Cardiac muscle cell (in vitro differentiated cells and primary cell): ENCODE data around the gene CORT. TPM values are rescaled to one million over a fixed set of nuclear protein-coding genes. Genes with fewer than 3 reads are reported as not detected.
A peak's percentile ranks its signal among the peaks of the same experiment; 100 is the strongest.
"Not testable (repeated sequence)": the region's sequence is repeated elsewhere in the genome, so short reads cannot be mapped to it uniquely, and the experiment has no call there.

ENCODE experiments used
- DNase-seq, 2 donors: peaks; one replicate each; pipeline versions ENCODE4 v3.0.0 to v3.0.0-alpha.2; 2010 to 2017; ENCODE audit warnings: low read depth in 1 of 2, low spot score in 1 of 2
- H3K27ac ChIP-seq: fragments of 200-600 bp; sonication (generic); 2 replicates; pipeline ENCODE4 v1.5.1; 2016
- H3K27me3 ChIP-seq: fragments of 200-600 bp; sonication (generic); 2 replicates; pipeline ENCODE4 v1.6.0; 2016; ENCODE audit warnings: control low read depth
- H3K36me3 ChIP-seq: fragments of 200-600 bp; sonication (generic); 2 replicates; pipeline ENCODE4 v1.5.1; 2016; ENCODE audit warnings: control low read depth
- H3K4me1 ChIP-seq: fragments of 200-600 bp; sonication (generic); 2 replicates; pipeline ENCODE4 v1.8.1; 2017; ENCODE audit warnings: low read depth, mild to moderate bottlenecking, mixed run types
- H3K4me3 ChIP-seq: fragments of 200-600 bp; sonication (generic); 2 replicates; pipeline ENCODE4 v1.5.1; 2016; ENCODE audit warnings: mild to moderate bottlenecking
- H3K9me3 ChIP-seq: fragments of 200-600 bp; sonication (generic); 2 replicates; pipeline ENCODE4 v1.5.1; 2017; ENCODE audit warnings: low read depth, mild to moderate bottlenecking, control low read depth
- polyA plus RNA-seq: library from polyadenylated mRNA; unstranded; fragments of >200 nt; fragmentation: Nextera tagmentation; extraction: Ambion mirVana; gene quantifications from 2 replicates; pipeline ENCODE4 v1.2.1, GENCODE V29; 2016
- total RNA-seq: library from RNA; depleted of rRNA; stranded (reverse); fragments of >200 nt; gene quantifications from 2 replicates; pipeline ENCODE4 v1.2.3, GENCODE V29; 2016
- TF ChIP-seq, protein P1 (sequence below): IDR thresholded peaks from 2 replicates; pipeline ENCODE4 v1.5.1; 2012; ENCODE audit warnings: low read depth, mild to moderate bottlenecking, low read length

The CORT gene
- total and polyA plus RNA-seq, 2 experiments from 2014 or later, result 2.3 TPM

DNA sequence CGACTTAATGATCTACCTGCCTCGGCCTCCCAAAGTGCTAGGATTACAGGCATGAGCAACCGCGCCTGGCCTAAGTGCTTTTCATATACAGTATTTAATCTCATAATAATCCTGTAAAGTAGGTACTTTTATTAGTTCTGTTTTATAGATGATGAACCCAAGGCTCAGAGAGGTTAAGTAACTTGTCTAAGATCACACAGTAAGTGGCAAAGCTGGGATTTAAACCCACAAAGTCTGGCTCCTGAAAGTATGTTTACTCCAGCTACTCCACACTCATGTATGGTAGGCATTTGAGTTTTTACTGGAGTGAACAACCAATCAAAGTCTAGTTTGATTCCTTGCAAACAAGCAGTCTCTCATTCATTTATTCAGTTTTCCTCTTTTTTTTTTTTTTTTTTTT, 20.2 kb downstream of the CORT start:
- TF ChIP-seq, protein P1, sequence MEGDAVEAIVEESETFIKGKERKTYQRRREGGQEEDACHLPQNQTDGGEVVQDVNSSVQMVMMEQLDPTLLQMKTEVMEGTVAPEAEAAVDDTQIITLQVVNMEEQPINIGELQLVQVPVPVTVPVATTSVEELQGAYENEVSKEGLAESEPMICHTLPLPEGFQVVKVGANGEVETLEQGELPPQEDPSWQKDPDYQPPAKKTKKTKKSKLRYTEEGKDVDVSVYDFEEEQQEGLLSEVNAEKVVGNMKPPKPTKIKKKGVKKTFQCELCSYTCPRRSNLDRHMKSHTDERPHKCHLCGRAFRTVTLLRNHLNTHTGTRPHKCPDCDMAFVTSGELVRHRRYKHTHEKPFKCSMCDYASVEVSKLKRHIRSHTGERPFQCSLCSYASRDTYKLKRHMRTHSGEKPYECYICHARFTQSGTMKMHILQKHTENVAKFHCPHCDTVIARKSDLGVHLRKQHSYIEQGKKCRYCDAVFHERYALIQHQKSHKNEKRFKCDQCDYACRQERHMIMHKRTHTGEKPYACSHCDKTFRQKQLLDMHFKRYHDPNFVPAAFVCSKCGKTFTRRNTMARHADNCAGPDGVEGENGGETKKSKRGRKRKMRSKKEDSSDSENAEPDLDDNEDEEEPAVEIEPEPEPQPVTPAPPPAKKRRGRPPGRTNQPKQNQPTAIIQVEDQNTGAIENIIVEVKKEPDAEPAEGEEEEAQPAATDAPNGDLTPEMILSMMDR, result no peak
- Histone ChIP-seq H3K4me1 (no peaks in the 10 kb centered on the region), H3K27ac (no peak overlapping the region), H3K9me3 (no peaks in the 10 kb centered on the region), H3K4me3 (no peak overlapping the region), H3K36me3 (peaks cover 29% of the 10 kb centered on the region), H3K27me3 (no peaks in the 10 kb centered on the region)
- no peak for DNase-seq

DNA sequence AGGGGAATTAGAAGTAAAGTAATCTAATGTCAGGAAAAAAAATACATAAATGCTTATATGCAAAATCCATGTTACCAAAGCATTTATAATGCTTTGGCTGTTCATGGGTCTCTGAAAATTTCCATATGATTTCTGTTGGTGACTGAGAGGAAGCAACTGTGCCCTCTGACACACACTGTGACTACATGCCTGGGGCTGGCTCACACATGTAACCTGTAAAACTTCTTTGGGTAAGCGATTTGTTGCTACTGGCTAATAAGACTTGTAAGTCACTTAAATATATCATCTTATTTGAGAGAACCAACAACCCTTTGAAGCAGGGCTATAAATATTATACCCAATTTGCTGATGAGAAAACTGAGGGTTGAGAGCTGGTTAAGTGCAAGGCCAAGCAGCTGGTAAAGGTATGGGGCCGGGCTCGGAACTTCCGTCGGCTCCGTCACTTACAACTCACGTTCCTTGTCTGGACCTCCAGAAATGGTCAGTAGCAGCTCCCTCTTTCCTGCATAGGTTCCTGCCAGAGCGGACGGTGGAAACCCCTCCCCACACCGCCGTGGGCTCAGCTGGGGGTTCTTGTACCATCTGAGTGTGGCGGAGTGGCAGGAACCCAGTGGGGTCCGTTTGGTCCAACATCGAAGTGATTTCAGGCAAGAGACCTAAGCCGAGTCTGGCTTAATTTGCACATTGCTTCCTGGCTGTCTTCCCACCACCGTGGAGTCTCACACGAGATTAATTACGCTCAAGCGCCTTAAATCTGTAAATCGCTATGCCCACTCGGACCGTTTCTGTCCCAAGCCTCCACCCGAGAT, 21.8 kb downstream of the CORT start:
- Histone ChIP-seq H3K9me3 (no peaks in the 10 kb centered on the region), H3K4me1 (peaks cover 7% of the 10 kb centered on the region)

DNA sequence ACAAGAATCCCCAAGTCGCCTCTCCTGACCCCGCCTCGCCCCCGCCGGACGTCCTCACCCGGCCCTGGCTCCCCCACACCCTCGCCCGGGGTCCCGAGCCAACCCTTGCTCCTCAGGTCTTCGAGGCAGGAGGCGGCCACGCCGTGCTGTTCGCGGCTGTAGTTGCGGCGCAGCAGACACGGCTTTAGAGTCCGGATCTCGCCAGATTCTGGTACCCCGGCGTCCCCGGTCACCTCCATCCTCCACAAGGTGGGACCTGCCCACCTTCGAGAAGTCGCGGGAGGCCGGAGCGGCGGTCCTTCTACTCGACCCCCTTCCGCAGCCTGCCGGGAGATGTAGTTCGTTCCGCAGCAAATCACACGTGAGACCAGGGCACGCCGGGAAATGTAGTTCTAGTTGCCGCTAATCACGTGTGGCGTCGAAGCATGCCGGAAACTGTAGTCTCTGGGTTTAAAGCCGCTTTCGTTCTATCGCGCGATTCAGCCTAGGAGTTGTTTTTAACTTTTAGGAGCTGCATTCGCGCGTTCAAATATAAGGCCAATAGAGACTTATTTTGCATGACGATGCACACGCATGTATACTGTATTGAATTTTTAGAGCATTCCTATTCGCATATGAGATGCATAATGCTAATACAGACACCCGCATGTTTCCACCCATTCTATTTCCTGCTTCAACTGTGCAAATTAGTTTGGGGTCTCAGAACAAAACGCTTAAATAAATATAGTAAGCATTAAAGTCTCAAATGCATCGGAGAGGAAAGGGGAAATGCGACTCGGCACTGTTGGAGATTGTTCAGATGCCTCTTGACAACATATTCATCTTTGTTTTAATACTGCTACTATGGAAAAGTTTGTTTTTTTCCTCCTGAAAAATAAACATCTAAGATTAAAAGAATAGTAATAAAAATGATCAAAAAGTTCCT, 22.7 kb downstream of the CORT start, which contains the start of gene DFFA:
TSS of gene DFFA (minus strand) at position 310 of the 925 bp plus-strand sequence. CDS start at position 239, 71 bp downstream.
- Histone ChIP-seq H3K4me1 (peaks cover 7% of the 10 kb centered on the region), H3K36me3 (peaks cover 13% of the 10 kb centered on the region), H3K9me3 (no peaks in the 10 kb centered on the region), H3K4me3 (peak within 1 kb of the TSS; percentile 62), H3K27me3 (no peaks in the 10 kb centered on the region), H3K27ac (peak within 1 kb of the TSS; percentile 52)
- TF ChIP-seq, protein P1, result no peak
- DNase-seq, result peak; percentile 98

More for the DNA sequence above, 21.8 kb downstream of the CORT start:
- H3K36me3 ChIP-seq, result peaks cover 13% of the 10 kb centered on the region
- TF ChIP-seq, protein P1, result no peak
- H3K4me3 ChIP-seq, result peak overlapping the region; percentile 62
- DNase-seq, result peak in 1 of 2 donors; percentile 52
- H3K27me3 ChIP-seq, result no peaks in the 10 kb centered on the region
- H3K27ac ChIP-seq, result peak overlapping the region; percentile 52

DNA sequence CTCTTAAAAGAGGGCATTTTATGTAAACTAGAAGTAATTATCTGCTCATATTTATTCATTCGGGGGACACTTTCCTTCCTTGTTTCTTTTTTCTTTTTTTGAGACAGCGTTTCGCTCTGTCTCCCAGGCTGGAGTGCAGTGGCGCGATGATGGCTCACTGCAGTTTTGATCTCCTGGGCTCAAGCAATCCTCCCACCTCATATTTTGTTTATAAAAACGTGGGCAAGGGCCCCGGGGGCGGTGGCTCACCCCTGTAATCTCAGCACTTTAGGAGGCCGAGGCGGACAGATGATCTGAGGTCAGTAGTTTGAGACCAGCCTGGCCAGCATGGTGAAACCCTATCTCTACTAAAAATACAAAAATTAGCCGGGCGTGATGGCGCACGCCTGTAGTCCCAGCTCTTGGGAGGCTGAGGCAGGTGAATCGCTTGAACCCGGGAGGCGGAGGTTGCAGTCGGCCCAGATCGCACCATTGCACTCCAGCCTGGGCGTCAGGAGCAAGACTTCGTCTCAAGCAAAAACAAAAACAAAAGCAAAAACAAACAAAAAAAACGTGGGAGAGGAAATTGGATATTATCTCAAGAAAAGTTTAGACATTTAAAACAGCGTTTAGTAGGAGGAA, 23.4 kb downstream of the CORT start:
- peaks cover 7% of the 10 kb centered on the region for H3K36me3 ChIP-seq
- peak overlapping the region; percentile 62 for H3K4me3 ChIP-seq
- no peak for DNase-seq
- TF ChIP-seq, protein P1, result no peak
- peaks cover 7% of the 10 kb centered on the region for H3K4me1 ChIP-seq
- no peaks in the 10 kb centered on the region for H3K9me3 ChIP-seq
- no peaks in the 10 kb centered on the region for H3K27me3 ChIP-seq
- no peak overlapping the region for H3K27ac ChIP-seq

DNA sequence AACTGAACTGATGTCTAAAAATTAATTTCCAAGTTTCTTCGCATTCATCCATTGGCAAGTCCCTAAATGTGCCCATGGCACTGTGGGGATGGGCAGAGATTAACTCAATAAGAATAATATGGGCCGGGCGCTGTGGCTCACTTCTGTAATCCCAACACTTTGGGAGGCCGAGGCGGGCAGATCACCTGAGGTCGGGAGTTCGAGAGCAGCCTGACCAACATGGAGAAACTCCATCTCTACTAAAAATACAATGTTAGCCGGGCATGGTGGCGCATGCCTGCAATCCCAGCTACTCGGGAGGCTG, 24.4 kb downstream of the CORT start:
- H3K4me1 ChIP-seq, H3K27ac ChIP-seq, DNase-seq, H3K27me3 ChIP-seq, H3K36me3 ChIP-seq, H3K9me3 ChIP-seq: not testable (repeated sequence)
- peak overlapping the region; percentile 80 for H3K4me3 ChIP-seq
